ENCODE data around the gene PARL.
"Not testable (repeated sequence)": the region's sequence is repeated elsewhere in the genome, so short reads cannot be mapped to it uniquely, and the experiment has no call there.

Gene PARL

GRCh38 chr3:183884097-183884426 lies 618 bp downstream of the PARL start:
- peak overlapping the region; percentile 42 for H3K27ac ChIP-seq (ENCODE audit: low read depth, low read length)
- H3K27me3 ChIP-seq (ENCODE audit: insufficient read depth, low read length): no peaks in the 10 kb centered on the region; the same call in none of the 2 replicates
- H3K79me2 ChIP-seq (ENCODE audit: control insufficient read depth, insufficient read depth, low read length, unreplicated experiment): peaks cover 52% of the 10 kb centered on the region
- peaks cover 15% of the 10 kb centered on the region for H3K4me1 ChIP-seq (ENCODE audit: control insufficient read depth, insufficient read depth, low read length, unreplicated experiment)
- peaks cover 6% of the 10 kb centered on the region; the same call in 1 of the 2 replicates for H3K36me3 ChIP-seq (ENCODE audit: insufficient read depth, low read length)
- H3K4me3 ChIP-seq (ENCODE audit: low read depth, low read length): peak overlapping the region; percentile 91
- peak overlapping the region; percentile 76 for H2AFZ ChIP-seq (ENCODE audit: low read length, unreplicated experiment)

DNA sequence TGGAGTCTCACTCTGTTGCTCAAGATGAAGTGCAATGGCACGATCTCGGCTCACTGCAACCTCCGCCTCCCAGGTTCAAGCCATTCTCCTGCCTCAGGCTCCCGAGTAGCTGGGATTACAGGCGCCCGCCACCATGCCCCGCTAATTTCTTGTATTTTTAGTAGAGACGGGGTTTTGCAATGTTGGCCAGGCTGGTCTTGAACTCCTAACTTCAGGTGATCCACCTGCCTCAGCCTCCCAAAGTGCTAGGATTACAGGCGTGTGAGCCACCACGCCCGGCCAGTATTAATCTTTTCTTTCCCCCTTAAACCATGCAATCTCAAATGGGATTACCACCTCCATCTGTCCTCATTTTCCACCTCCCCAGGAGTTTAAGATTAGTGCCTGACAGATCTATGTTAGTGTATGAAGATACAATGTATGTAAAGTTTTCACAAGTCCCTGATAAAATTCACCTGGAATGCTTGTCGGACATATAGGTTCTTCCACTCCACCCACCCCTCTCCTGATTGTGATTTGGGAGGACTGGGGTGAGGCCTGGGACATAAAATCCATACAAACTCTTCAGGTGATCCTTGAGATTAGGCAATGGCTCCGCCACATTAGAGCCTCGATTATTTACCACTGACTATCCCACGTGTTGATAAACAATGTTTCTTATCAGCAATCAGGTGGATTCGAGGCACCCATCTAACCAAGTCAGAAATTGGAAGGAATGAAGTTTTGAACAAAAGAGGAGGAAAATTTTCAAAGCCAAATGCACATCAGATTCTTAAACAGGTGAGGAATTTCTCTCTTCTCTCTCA lies 1.2 kb downstream of the PARL start:
- H3K27ac ChIP-seq (ENCODE audit: low read depth, low read length): peak overlapping the region; percentile 42
- H2AFZ ChIP-seq (ENCODE audit: low read length, unreplicated experiment): peak overlapping the region; percentile 76
- peaks cover 58% of the 10 kb centered on the region for H3K79me2 ChIP-seq (ENCODE audit: control insufficient read depth, insufficient read depth, low read length, unreplicated experiment)
- peaks cover 7% of the 10 kb centered on the region; the same call in 1 of the 2 replicates for H3K36me3 ChIP-seq (ENCODE audit: insufficient read depth, low read length)
- no peaks in the 10 kb centered on the region; the same call in none of the 2 replicates for H3K27me3 ChIP-seq (ENCODE audit: insufficient read depth, low read length)
- H3K4me1 ChIP-seq (ENCODE audit: control insufficient read depth, insufficient read depth, low read length, unreplicated experiment): peaks cover 15% of the 10 kb centered on the region
- peak overlapping the region; percentile 91 for H3K4me3 ChIP-seq (ENCODE audit: low read depth, low read length)

DNA sequence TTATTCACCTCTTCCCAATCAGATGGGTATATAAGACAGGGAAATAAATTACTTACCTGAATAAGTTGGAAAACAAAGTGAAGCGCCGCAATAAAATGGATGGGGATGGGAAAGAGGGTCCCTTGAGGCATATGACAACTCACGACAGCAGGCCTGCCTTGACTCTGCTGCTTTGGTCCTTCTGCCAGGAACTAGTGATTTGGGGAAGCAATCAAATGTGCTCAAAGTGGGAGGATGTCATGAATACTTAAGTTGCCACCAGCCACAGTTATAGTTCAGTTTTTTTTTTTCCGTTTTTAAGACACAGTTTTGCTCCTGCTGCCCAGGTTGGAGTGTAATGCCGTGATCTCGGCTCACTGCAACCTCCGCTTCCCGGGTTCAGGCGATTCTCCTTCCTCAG lies 4.6 kb downstream of the PARL start:
- H3K27me3 ChIP-seq (ENCODE audit: insufficient read depth, low read length): no peaks in the 10 kb centered on the region
- H3K79me2 ChIP-seq (ENCODE audit: control insufficient read depth, insufficient read depth, low read length, unreplicated experiment): peaks cover 84% of the 10 kb centered on the region
- no peak overlapping the region for H3K4me3 ChIP-seq (ENCODE audit: low read depth, low read length)
- H3K4me1 ChIP-seq (ENCODE audit: control insufficient read depth, insufficient read depth, low read length, unreplicated experiment): peaks cover 15% of the 10 kb centered on the region
- no peak overlapping the region for H2AFZ ChIP-seq (ENCODE audit: low read length, unreplicated experiment)
- H3K27ac ChIP-seq (ENCODE audit: low read depth, low read length): no peak overlapping the region
- peaks cover 11% of the 10 kb centered on the region; the same call in 1 of the 2 replicates for H3K36me3 ChIP-seq (ENCODE audit: insufficient read depth, low read length)

- H3K79me2 ChIP-seq (ENCODE audit: control insufficient read depth, insufficient read depth, low read length, unreplicated experiment): peaks cover 85% of the 10 kb centered on the region
- no peaks in the 10 kb centered on the region for H3K27me3 ChIP-seq (ENCODE audit: insufficient read depth, low read length)
- H3K36me3 ChIP-seq (ENCODE audit: insufficient read depth, low read length): peaks cover 11% of the 10 kb centered on the region; the same call in 1 of the 2 replicates
- H3K4me1 ChIP-seq (ENCODE audit: control insufficient read depth, insufficient read depth, low read length, unreplicated experiment): peaks cover 15% of the 10 kb centered on the region
- no peak overlapping the region for H2AFZ ChIP-seq (ENCODE audit: low read length, unreplicated experiment)
- no peak overlapping the region for H3K4me3 ChIP-seq (ENCODE audit: low read depth, low read length)
- H3K27ac ChIP-seq (ENCODE audit: low read depth, low read length): no peak overlapping the region
Observed at GRCh38 chr3:183879243-183879642, 5.4 kb downstream of the PARL start.

GRCh38 chr3:183878071-183878470 lies 6.6 kb downstream of the PARL start:
- peaks cover 85% of the 10 kb centered on the region for H3K79me2 ChIP-seq (ENCODE audit: control insufficient read depth, insufficient read depth, low read length, unreplicated experiment)
- H3K27ac ChIP-seq (ENCODE audit: low read depth, low read length): no peak overlapping the region
- no peak overlapping the region for H3K4me3 ChIP-seq (ENCODE audit: low read depth, low read length)
- no peaks in the 10 kb centered on the region for H3K27me3 ChIP-seq (ENCODE audit: insufficient read depth, low read length)
- no peak overlapping the region for H2AFZ ChIP-seq (ENCODE audit: low read length, unreplicated experiment)
- peaks cover 17% of the 10 kb centered on the region; the same call in 1 of the 2 replicates for H3K36me3 ChIP-seq (ENCODE audit: insufficient read depth, low read length)
- H3K4me1 ChIP-seq (ENCODE audit: control insufficient read depth, insufficient read depth, low read length, unreplicated experiment): peaks cover 8% of the 10 kb centered on the region

DNA sequence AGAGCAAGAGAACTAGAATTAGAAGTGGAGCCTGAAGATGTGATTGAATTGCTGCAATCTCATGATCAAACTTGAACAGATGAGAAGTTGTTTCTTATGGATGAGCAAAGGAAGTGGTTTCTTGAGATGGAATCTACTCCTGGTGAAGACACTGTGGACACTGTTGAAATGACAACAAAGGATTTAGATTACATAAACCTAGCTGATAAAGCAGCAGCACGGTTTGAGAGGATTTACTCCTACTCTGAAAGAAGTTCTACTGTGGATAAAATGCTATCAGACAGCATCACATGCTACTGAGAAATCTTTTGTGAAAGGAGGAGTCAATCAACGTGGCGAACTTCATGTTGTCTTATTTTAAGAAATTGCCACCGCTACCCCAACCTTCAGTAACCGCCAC lies 7.5 kb downstream of the PARL start:
- not testable (repeated sequence) for H3K27ac ChIP-seq (ENCODE audit: low read depth, low read length); H2AFZ ChIP-seq (ENCODE audit: low read length, unreplicated experiment); H3K4me3 ChIP-seq (ENCODE audit: low read depth, low read length); H3K27me3 ChIP-seq (ENCODE audit: insufficient read depth, low read length); H3K4me1 ChIP-seq (ENCODE audit: control insufficient read depth, insufficient read depth, low read length, unreplicated experiment)
- H3K79me2 ChIP-seq (ENCODE audit: control insufficient read depth, insufficient read depth, low read length, unreplicated experiment): peaks cover 85% of the 10 kb centered on the region
- peaks cover 17% of the 10 kb centered on the region; the same call in 1 of the 2 replicates for H3K36me3 ChIP-seq (ENCODE audit: insufficient read depth, low read length)

DNA sequence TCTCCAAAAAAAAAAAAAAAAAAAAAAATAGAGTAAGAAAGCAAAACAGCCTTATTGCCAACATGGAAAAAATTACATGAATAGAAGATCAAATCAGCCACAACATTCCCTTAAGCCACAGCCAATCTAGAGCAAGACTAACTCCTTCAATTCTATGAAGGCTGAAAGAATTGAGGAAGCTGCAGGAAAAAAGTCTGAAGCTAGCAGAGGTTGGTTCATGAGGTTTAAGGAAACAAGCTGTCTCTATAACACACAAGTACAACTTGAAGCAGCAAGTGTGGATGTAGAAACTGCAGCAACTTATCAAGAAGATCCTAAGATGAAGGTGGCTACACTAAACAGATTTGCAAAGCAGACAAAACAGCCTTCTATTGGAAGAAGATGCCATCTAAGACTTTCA lies 9.3 kb downstream of the PARL start:
- H3K4me1 ChIP-seq (ENCODE audit: control insufficient read depth, insufficient read depth, low read length, unreplicated experiment): no peaks in the 10 kb centered on the region
- H3K27ac ChIP-seq (ENCODE audit: low read depth, low read length): no peak overlapping the region
- H3K4me3 ChIP-seq (ENCODE audit: low read depth, low read length): no peak overlapping the region
- H3K79me2 ChIP-seq (ENCODE audit: control insufficient read depth, insufficient read depth, low read length, unreplicated experiment): peaks cover 83% of the 10 kb centered on the region
- H2AFZ ChIP-seq (ENCODE audit: low read length, unreplicated experiment): no peak overlapping the region
- H3K27me3 ChIP-seq (ENCODE audit: insufficient read depth, low read length): no peaks in the 10 kb centered on the region
- peaks cover 17% of the 10 kb centered on the region; the same call in 1 of the 2 replicates for H3K36me3 ChIP-seq (ENCODE audit: insufficient read depth, low read length)

DNA sequence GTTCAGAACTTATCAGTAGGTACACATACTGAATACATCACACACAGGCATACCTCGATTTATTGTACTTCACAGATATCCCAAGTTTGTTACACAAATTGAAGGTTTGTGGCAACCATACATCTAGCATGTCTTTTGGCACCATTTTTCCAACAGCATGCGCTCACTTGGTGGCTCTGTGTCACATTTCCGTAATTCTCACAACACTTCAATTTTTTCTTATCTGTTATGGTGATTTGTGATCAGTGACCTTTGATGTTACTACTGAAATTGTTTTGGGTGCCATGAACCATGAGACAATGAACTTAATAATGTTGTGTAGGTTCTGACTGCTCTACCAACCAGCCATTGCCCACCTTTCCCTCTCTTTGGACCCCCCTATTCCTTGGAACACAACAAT lies 10.8 kb downstream of the PARL start:
- no peak overlapping the region for H2AFZ ChIP-seq (ENCODE audit: low read length, unreplicated experiment)
- H3K36me3 ChIP-seq (ENCODE audit: insufficient read depth, low read length): peaks cover 10% of the 10 kb centered on the region; the same call in 1 of the 2 replicates
- H3K4me1 ChIP-seq (ENCODE audit: control insufficient read depth, insufficient read depth, low read length, unreplicated experiment): no peaks in the 10 kb centered on the region
- H3K27me3 ChIP-seq (ENCODE audit: insufficient read depth, low read length): no peaks in the 10 kb centered on the region
- H3K79me2 ChIP-seq (ENCODE audit: control insufficient read depth, insufficient read depth, low read length, unreplicated experiment): peaks cover 74% of the 10 kb centered on the region
- no peak overlapping the region for H3K4me3 ChIP-seq (ENCODE audit: low read depth, low read length)
- H3K27ac ChIP-seq (ENCODE audit: low read depth, low read length): no peak overlapping the region

DNA sequence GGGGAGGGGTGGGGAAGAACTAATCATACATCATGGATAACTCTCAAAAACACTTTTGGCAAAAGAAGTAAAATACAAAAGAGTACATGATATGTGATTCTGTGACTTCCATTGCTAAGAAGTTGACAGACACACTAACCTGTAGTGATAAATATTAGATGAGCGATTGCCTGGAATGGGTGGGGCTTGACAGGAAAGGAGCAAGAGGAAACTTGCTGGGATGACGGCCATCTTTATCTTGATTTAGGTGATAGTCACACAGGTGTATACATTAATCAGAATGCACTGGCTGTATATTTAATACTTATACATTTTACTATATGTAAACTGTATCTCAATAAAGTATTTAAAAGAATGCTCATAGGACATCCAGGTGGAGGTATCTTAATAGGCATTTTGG lies 13.1 kb downstream of the PARL start:
- H3K4me1 ChIP-seq (ENCODE audit: control insufficient read depth, insufficient read depth, low read length, unreplicated experiment): no peaks in the 10 kb centered on the region
- H2AFZ ChIP-seq (ENCODE audit: low read length, unreplicated experiment): no peak overlapping the region
- H3K27ac ChIP-seq (ENCODE audit: low read depth, low read length): no peak overlapping the region
- no peak overlapping the region for H3K4me3 ChIP-seq (ENCODE audit: low read depth, low read length)
- peaks cover 10% of the 10 kb centered on the region; the same call in 1 of the 2 replicates for H3K36me3 ChIP-seq (ENCODE audit: insufficient read depth, low read length)
- H3K79me2 ChIP-seq (ENCODE audit: control insufficient read depth, insufficient read depth, low read length, unreplicated experiment): peaks cover 64% of the 10 kb centered on the region
- no peaks in the 10 kb centered on the region for H3K27me3 ChIP-seq (ENCODE audit: insufficient read depth, low read length)

- Histone ChIP-seq H3K4me3 (ENCODE audit: low read depth, low read length) (no peak overlapping the region), H3K4me1 (ENCODE audit: control insufficient read depth, insufficient read depth, low read length, unreplicated experiment) (no peaks in the 10 kb centered on the region), H3K27me3 (ENCODE audit: insufficient read depth, low read length) (no peaks in the 10 kb centered on the region), H3K79me2 (ENCODE audit: control insufficient read depth, insufficient read depth, low read length, unreplicated experiment) (peaks cover 56% of the 10 kb centered on the region), H3K27ac (ENCODE audit: low read depth, low read length) (no peak overlapping the region), H3K36me3 (ENCODE audit: insufficient read depth, low read length) (peaks cover 11% of the 10 kb centered on the region), H2AFZ (ENCODE audit: low read length, unreplicated experiment) (no peak overlapping the region)
Observed at GRCh38 chr3:183870563-183870962, 14.1 kb downstream of the PARL start.

GRCh38 chr3:183868796-183869195 lies 15.9 kb downstream of the PARL start:
- Histone ChIP-seq H3K36me3 (ENCODE audit: insufficient read depth, low read length) (peaks cover 8% of the 10 kb centered on the region; the same call in 1 of the 2 replicates), H3K4me3 (ENCODE audit: low read depth, low read length) (no peak overlapping the region), H3K4me1 (ENCODE audit: control insufficient read depth, insufficient read depth, low read length, unreplicated experiment) (no peaks in the 10 kb centered on the region), H3K27ac (ENCODE audit: low read depth, low read length) (no peak overlapping the region), H3K27me3 (ENCODE audit: insufficient read depth, low read length) (no peaks in the 10 kb centered on the region), H2AFZ (ENCODE audit: low read length, unreplicated experiment) (no peak overlapping the region), H3K79me2 (ENCODE audit: control insufficient read depth, insufficient read depth, low read length, unreplicated experiment) (peaks cover 43% of the 10 kb centered on the region)

Data from ACC112 (cell line).